Raji (cell line): Measurements from ENCODE around the gene CXCL13.

Source experiments
- POLR2A ChIP-seq: IDR thresholded peaks from 2 replicates; pipeline ENCODE4 v1.6.1; 2011; ENCODE audit warnings: low read depth, low read length, control low read depth; ENCODE audit not compliant: insufficient read depth

The CXCL13 gene

DNA sequence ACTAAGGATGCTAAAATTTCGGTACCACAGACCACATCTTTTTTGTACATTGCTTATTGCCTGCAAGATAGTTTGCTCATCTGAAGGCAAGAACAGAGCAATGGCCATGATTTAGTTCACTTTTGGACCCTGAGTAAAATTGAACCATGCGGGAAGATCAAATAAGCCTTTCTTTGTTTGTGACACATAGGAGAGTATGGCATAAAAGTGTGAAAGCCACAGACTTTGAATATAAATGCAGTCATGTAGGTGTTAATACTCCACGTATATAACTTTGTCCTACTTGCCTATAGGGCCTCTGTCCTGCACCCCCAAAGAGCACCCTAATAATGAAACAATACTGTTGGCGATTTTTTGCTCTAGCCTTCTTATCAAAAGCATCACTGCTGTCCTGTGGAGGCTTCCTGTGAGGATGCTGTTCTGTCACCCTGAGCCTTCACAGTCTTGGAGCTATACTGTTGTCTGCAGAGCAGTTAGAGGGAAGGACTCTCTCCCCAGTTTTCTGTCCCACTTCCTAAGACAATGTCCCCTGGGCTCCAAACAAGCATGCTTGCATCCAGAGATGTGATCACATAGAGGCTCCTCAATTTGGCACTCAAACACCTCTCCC is 10.2 kb upstream of the CXCL13 start:
- no peak for TF ChIP-seq POLR2A

DNA sequence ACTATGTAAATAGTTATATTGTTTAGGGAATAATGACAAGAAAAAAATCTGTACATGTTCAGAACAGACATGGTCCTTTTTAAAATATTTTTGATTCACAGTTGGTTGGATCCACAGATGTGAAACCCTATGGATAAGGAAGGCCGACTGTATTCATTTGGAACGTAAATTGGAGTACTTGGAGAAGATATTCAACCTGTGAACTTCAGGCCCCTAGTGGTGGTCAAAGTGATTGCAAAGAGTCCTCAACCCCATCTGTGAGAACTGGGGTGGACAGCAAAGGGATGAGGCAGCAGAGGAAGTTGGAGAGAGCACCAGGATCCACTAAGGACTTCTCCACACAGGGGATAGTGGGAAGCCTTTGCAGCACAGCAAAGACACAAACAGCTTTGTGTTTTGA is 6.2 kb upstream of the CXCL13 start:
- no peak for TF ChIP-seq POLR2A

DNA sequence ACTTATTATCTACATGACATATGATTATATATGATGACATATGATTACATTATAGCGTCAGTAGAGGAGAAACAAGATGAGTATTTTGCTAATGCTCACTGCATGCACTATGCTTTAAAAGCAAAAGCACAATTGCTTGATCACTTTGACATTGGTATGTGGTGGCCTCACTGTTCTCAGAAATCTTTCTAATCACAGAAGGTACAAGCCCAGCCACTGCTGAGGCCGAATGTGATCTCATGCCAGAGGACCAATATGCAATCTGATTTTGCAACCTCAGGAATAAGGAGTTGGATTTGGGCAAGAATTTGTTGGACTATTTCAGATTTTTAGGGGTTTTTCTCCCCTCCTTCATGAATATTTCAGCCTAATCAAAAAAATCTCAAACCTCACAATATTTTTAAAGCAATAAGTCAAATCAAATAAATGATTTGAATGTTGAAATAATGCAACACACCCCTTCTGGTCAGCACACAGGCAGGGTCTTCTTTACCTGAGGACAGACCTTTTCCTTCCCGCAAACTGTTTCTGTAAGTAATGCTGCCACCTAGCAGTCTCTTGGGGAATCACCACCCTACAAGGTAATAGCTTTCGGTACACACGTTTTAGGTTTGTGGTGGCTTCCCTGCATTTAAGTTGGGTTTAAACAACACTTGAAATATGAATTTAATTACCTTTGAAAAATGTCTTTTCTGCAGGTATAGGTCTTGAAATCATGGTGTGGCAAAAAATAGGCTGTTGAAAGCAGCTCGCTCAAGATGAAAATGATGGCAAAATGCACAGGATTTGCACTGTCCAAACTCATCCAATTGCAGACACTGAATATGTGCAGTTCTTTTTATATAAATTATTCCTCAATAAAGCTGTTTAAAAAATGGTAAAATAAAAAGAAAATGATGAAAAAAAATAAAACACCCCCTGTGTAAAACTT is 4.8 kb upstream of the CXCL13 start:
- TF ChIP-seq POLR2A, result no peak

GRCh38 chr4:77601614-77602187 is 3.9 kb upstream of the CXCL13 start:
- no peak for TF ChIP-seq POLR2A

- no peak for TF ChIP-seq POLR2A
These were observed 7.6 kb downstream of the CXCL13 start for GRCh38 chr4:77613267-77613666.

- no peak for TF ChIP-seq POLR2A
These were observed 9.5 kb downstream of the CXCL13 start for GRCh38 chr4:77615153-77615552.

DNA sequence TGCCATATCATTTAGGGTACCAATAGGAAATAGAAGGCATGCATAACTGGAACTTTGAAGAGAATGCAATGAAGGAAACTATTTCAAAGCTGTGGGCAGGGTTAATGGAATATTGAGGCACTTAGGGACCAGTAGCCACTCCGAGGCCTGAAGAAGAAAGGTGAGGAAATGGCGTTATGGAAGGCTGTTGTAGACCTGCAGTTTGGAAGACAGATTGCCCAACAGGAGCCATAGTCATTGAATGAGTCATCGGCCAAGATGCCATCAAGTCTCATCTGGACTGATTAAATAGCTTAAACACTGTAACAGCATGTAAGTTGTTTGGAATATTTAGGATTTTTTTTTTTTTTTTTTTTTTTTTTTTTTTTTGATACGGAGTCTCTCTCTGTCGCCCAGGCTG is 11.6 kb downstream of the CXCL13 start:
- no peak for TF ChIP-seq POLR2A

- no peak for TF ChIP-seq POLR2A
These were observed 13.0 kb downstream of the CXCL13 start for GRCh38 chr4:77618383-77619241.

- no peak for TF ChIP-seq POLR2A
These were observed 13.8 kb downstream of the CXCL13 start for GRCh38 chr4:77619408-77619807.

DNA sequence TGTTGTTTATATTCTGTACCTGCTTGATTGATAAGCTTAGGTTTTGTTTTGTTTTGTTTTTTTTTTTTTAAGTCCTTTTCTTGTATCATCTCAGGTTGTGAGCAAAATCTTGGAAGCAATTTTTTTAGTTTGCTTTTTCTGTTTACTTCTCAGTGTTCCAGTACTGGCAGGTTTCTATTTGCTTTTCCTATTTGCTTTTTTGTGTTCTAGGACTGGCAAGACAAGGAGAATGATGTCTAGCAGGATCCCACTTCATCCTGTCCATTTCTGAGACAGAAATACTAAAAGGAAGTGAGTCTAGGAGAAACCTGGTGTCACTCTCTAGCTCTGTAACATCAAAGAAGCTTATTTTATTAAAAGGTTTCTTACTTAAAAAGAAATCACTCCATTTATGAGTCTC is 15.6 kb downstream of the CXCL13 start:
- TF ChIP-seq POLR2A, result no peak

DNA sequence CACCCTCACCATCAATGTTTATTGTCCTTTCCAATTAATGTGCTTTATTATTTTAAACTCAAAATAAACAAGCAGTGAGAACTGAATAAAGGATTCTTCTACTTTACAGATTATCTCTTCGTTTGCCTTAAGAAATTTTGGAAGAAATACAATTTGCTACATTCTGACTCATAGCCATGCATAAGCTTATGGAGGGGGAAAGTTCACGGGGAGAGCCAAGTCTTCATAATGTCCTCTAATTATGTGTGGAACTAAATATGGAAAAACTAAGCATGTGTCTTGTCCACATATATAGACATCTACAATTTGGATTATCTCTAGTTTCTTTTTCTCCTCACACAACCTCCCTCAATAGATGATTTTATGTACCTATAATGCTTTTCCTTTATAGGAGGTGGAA is 17.5 kb downstream of the CXCL13 start:
- no peak for TF ChIP-seq POLR2A

- no peak for TF ChIP-seq POLR2A
These were observed 18.6 kb downstream of the CXCL13 start for GRCh38 chr4:77624213-77624612.

DNA sequence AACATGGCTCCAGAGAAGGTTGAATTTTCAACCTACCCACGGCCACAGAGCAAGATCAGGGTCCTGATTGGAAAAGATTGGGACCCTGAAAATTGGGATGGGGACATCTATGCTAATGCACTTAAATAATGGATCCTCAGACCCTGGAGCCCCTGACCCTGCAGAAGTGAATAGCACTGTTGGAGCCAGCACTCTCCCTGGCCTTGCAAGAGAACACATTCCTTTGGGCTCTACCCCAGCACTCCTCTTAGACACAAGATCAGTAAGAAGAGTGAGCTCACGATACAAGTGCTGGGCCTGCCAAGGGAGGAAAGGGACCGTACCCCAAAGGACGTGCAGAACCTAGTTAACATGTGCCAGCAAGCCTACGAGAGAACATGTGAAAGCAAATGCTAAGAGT is 19.9 kb downstream of the CXCL13 start:
- no peak for TF ChIP-seq POLR2A

DNA sequence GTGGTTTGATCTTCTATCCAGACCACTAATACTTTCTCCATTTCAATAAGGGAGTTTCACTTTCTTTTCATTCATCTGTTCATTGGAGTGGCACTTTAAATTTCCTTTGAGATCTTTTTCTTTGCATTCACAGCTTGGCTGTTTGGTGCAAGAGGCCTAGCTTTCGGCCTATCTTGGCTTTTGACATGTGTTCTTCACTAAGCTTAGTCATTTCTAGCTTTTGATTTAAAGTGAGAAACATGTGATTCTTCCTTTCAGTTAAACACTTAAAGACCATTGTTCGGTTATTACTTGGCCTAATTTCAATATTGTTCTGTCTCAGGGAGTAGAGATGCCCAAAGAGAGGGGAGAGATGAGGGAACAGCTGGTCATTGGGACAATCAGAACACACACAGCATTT is 24.3 kb downstream of the CXCL13 start:
- TF ChIP-seq POLR2A, result no peak

DNA sequence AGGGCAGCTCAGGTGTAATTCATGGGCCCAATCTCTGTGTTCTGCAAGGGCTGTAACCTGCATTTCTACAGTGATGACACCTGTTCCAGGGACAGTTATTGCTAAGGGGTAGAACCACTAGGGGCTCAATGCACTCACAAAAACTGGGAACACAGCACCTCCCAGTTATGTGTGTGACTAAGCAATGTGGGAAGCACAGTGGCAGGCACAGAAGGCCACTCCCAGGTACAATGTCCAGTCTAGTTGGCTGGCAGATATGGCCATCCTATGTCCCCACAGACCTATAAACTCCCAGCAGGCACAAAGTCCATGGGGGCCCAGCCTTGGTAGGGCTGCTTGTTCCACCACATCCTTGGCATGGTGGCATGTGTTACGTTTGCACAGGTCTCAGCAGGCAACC is 25.7 kb downstream of the CXCL13 start:
- no peak for TF ChIP-seq POLR2A
